RWPE2 (cell line): ENCODE measurements around the gene CTSZ.

Experiments used
- ATAC-seq: fragments of 200-7000 bp; cut with Tn5 transposase; 3 replicates; pipeline ENCODE4 v1.9.1; 2021; ENCODE audit warnings: low read depth
- DNase-seq: peaks from one replicate; pipeline ENCODE4 v3.0.0-alpha.2; 2020; ENCODE audit warnings: low spot score
- H3K27ac ChIP-seq: fragments of 450-650 bp; 2 replicates; pipeline ENCODE4 v1.5.1; 2017; ENCODE audit warnings: mild to moderate bottlenecking; ENCODE audit not compliant: poor library complexity, severe bottlenecking
- H3K27me3 ChIP-seq: fragments of 250-450 bp; sonication (Bioruptor Pico); 2 replicates; pipeline ENCODE4 v1.5.1; 2021; ENCODE audit warnings: mild to moderate bottlenecking, moderate library complexity; ENCODE audit not compliant: insufficient read depth, poor library complexity, severe bottlenecking
- H3K36me3 ChIP-seq: fragments of 250-450 bp; sonication (Bioruptor Pico); 2 replicates; pipeline ENCODE4 v1.5.1; 2020; ENCODE audit warnings: low read depth, mild to moderate bottlenecking, moderate library complexity
- H3K4me1 ChIP-seq: fragments of 250-450 bp; sonication (Bioruptor Pico); 2 replicates; pipeline ENCODE4 v1.5.1; 2021; ENCODE audit warnings: mild to moderate bottlenecking, moderate library complexity; ENCODE audit not compliant: insufficient read depth, poor library complexity, severe bottlenecking
- H3K4me3 ChIP-seq: fragments of 250-450 bp; sonication (Bioruptor Pico); 2 replicates; pipeline ENCODE4 v1.5.1; 2021; ENCODE audit warnings: mild to moderate bottlenecking, moderate library complexity; ENCODE audit not compliant: severe bottlenecking
- H3K9me3 ChIP-seq: fragments of 250-450 bp; sonication (Bioruptor Pico); 2 replicates; pipeline ENCODE4 v1.5.1; 2021; ENCODE audit warnings: mild to moderate bottlenecking, moderate library complexity; ENCODE audit not compliant: severe bottlenecking
- TF ChIP-seq, protein P1 (sequence below): fragments of 450-650 bp; IDR thresholded peaks from one replicate; pipeline ENCODE4 v1.5.1; 2017; ENCODE audit warnings: mild to moderate bottlenecking, moderate library complexity; ENCODE audit not compliant: poor library complexity, severe bottlenecking

The CTSZ gene

GRCh38 chr20:59010321-59010994, 3.4 kb upstream of the CTSZ start:
- Histone ChIP-seq H3K4me1 (peaks cover 20% of the 10 kb centered on the region), H3K36me3 (peaks cover 1% of the 10 kb centered on the region; the same call in 1 of the 2 replicates), H3K27me3 (no peaks in the 10 kb centered on the region), H3K4me3 (no peak overlapping the region), H3K9me3 (no peaks in the 10 kb centered on the region), H3K27ac (peak overlapping the region; percentile 69)
- DNase-seq = peak; percentile 76
- peak; percentile 12; the same call in 2 of the 3 replicates for ATAC-seq
- TF ChIP-seq, protein P1, sequence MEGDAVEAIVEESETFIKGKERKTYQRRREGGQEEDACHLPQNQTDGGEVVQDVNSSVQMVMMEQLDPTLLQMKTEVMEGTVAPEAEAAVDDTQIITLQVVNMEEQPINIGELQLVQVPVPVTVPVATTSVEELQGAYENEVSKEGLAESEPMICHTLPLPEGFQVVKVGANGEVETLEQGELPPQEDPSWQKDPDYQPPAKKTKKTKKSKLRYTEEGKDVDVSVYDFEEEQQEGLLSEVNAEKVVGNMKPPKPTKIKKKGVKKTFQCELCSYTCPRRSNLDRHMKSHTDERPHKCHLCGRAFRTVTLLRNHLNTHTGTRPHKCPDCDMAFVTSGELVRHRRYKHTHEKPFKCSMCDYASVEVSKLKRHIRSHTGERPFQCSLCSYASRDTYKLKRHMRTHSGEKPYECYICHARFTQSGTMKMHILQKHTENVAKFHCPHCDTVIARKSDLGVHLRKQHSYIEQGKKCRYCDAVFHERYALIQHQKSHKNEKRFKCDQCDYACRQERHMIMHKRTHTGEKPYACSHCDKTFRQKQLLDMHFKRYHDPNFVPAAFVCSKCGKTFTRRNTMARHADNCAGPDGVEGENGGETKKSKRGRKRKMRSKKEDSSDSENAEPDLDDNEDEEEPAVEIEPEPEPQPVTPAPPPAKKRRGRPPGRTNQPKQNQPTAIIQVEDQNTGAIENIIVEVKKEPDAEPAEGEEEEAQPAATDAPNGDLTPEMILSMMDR = peak; percentile 23

- no peak for ATAC-seq
- H3K36me3 ChIP-seq = peaks cover 18% of the 10 kb centered on the region
- DNase-seq = peak; percentile 63
- no peak overlapping the region for H3K4me3 ChIP-seq
- H3K27ac ChIP-seq = no peak overlapping the region
- no peaks in the 10 kb centered on the region for H3K27me3 ChIP-seq
- no peaks in the 10 kb centered on the region for H3K9me3 ChIP-seq
- TF ChIP-seq, protein P1 = no peak
- H3K4me1 ChIP-seq = peaks cover 20% of the 10 kb centered on the region
Observed at GRCh38 chr20:59008715-59009336, 1.8 kb upstream of the CTSZ start.

GRCh38 chr20:59007665-59008511, 834 bp upstream of the CTSZ start:
- ATAC-seq (no peak), DNase-seq (peak; percentile 77)
- H3K4me1 ChIP-seq = peaks cover 20% of the 10 kb centered on the region
- no peaks in the 10 kb centered on the region for H3K27me3 ChIP-seq
- peak overlapping the region; percentile 73 for H3K4me3 ChIP-seq
- no peaks in the 10 kb centered on the region for H3K9me3 ChIP-seq
- H3K36me3 ChIP-seq = peaks cover 27% of the 10 kb centered on the region
- TF ChIP-seq, protein P1 = no peak
- H3K27ac ChIP-seq = peak overlapping the region; percentile 66

- peaks cover 15% of the 10 kb centered on the region for H3K4me1 ChIP-seq
- H3K4me3 ChIP-seq = peak overlapping the region; percentile 73
- DNase-seq (peak; percentile 84), ATAC-seq (peak; percentile 17)
- no peaks in the 10 kb centered on the region for H3K27me3 ChIP-seq
- TF ChIP-seq, protein P1 = peak; percentile 19
- peaks cover 39% of the 10 kb centered on the region for H3K36me3 ChIP-seq
- H3K9me3 ChIP-seq = no peaks in the 10 kb centered on the region
- peak overlapping the region; percentile 66 for H3K27ac ChIP-seq
Observed at GRCh38 chr20:59006167-59006863, 739 bp downstream of the CTSZ start.
